NOMO-1 treated with DMSO at 0.1 percent for 48 hours (cell line): ENCODE results near the gene FSTL4.

Source experiments
- DNase-seq: peaks from one replicate; lab custom pipeline; 2025; ENCODE audit not compliant: unreplicated experiment; lab: John Stamatoyannopoulos, UW

FSTL4 gene

GRCh38 chr5:133483406-133484090 lies 128.8 kb downstream of the FSTL4 start:
- no peak for DNase-seq

- no peak for DNase-seq
Observed at GRCh38 chr5:133482028-133482427, 130.3 kb downstream of the FSTL4 start.

- no peak for DNase-seq
Observed at GRCh38 chr5:133480866-133481265, 131.5 kb downstream of the FSTL4 start.

GRCh38 chr5:133480366-133480765 lies 132.0 kb downstream of the FSTL4 start:
- DNase-seq: no peak

- no peak for DNase-seq
Observed at GRCh38 chr5:133478199-133478985, 133.9 kb downstream of the FSTL4 start.

GRCh38 chr5:133475986-133476385 lies 136.4 kb downstream of the FSTL4 start:
- DNase-seq: no peak

- DNase-seq: no peak
Observed at GRCh38 chr5:133474851-133475590, 137.3 kb downstream of the FSTL4 start.

- DNase-seq: no peak
Observed at GRCh38 chr5:133473291-133473690, 139.1 kb downstream of the FSTL4 start.

GRCh38 chr5:133472829-133473228 lies 139.5 kb downstream of the FSTL4 start:
- no peak for DNase-seq

- no peak for DNase-seq
Observed at GRCh38 chr5:133471699-133472098, 140.6 kb downstream of the FSTL4 start.

- peak; percentile 93 for DNase-seq
Observed at GRCh38 chr5:133470841-133471240, 141.5 kb downstream of the FSTL4 start.

- no peak for DNase-seq
Observed at GRCh38 chr5:133469846-133470245, 142.5 kb downstream of the FSTL4 start.

- no peak for DNase-seq
Observed at GRCh38 chr5:133469252-133469651, 143.1 kb downstream of the FSTL4 start.

- DNase-seq: peak; percentile 91
Observed at GRCh38 chr5:133468596-133468995, 143.7 kb downstream of the FSTL4 start.

- DNase-seq: no peak
Observed at GRCh38 chr5:133467826-133468463, 144.4 kb downstream of the FSTL4 start.

GRCh38 chr5:133467335-133467779 lies 145.0 kb downstream of the FSTL4 start:
- DNase-seq: peak; percentile 58

GRCh38 chr5:133466556-133467334 lies 145.6 kb downstream of the FSTL4 start:
- no peak for DNase-seq

GRCh38 chr5:133464013-133464412 lies 148.3 kb downstream of the FSTL4 start:
- no peak for DNase-seq

- no peak for DNase-seq
Observed at GRCh38 chr5:133461796-133462516, 150.4 kb downstream of the FSTL4 start.
